IMR-90 (cell line): Measurements from ENCODE around the gene AARSD1. TPM values are rescaled to one million over a fixed set of nuclear protein-coding genes. Genes with fewer than 3 reads are reported as not detected.
A peak's percentile ranks its signal among the peaks of the same experiment; 100 is the strongest.

Experiments
- CTCF ChIP-seq: conservative IDR thresholded peaks from 2 replicates; pipeline ENCODE4 v1.5.1; 2012; ENCODE audit warnings: mild to moderate bottlenecking, low read depth, low read length, improper control_type of control experiment
- MAZ ChIP-seq: IDR thresholded peaks from 2 replicates; pipeline ENCODE4 v1.6.1; 2012; ENCODE audit warnings: low read depth, mild to moderate bottlenecking, low read length, improper control_type of control experiment, moderate library complexity, borderline replicate concordance
- RFX5 ChIP-seq: IDR thresholded peaks from 2 replicates; pipeline ENCODE4 v1.8.0; 2012; ENCODE audit warnings: low read depth, mild to moderate bottlenecking, low read length, moderate library complexity
- polyA plus RNA-seq, 3 experiments: library from polyadenylated mRNA; depleted of rRNA; stranded (reverse); fragments of >200 nt; gene quantifications; 2 replicates each; pipeline ENCODE4 v1.2.3, GENCODE V29; 2012; ENCODE audit warnings: low replicate concordance in 1 of 3
- total RNA-seq: library from RNA; depleted of rRNA; stranded (reverse); fragments of >200 nt; gene quantifications from 2 replicates; pipeline ENCODE4 v1.2.3, GENCODE V29; 2012

The AARSD1 gene
- total and polyA plus RNA-seq, 2 of the 4 experiments (the other 2 are of a cell fraction), result 55.0 to 58.9 TPM

- TF ChIP-seq CTCF (peak; percentile 49), RFX5 (no peak), MAZ (peak; percentile 59; the same call in 1 of the 2 replicates)
Observed at GRCh38 chr17:43006639-43007551, 42.6 kb upstream of the AARSD1 start, which contains the start of gene IFI35 (continued).
